Measurements from ENCODE around the gene THRA. TPM values are rescaled to one million over a fixed set of nuclear protein-coding genes. Genes with fewer than 3 reads are reported as not detected.

Gene THRA
- total and polyA plus RNA-seq, 2 donors, result 9.9 to 14.3 TPM

Other genes starting within 250 kb of the THRA start
- 31.5 TPM for gene IKZF3, start 198.7 kb upstream of the THRA start, total RNA-seq
- 23.9 TPM for gene IKZF3, start 198.7 kb upstream of the THRA start, polyA plus RNA-seq
- not detected for gene ZPBP2, start 194.8 kb upstream of the THRA start, total RNA-seq
- gene ZPBP2, start 194.8 kb upstream of the THRA start, polyA plus RNA-seq, result 0.11 TPM
- 13.2 TPM for gene GSDMB, start 144.3 kb upstream of the THRA start, total RNA-seq
- 122 TPM for gene GSDMB, start 144.3 kb upstream of the THRA start, polyA plus RNA-seq
- gene ORMDL3, start 135.4 kb upstream of the THRA start, total RNA-seq, result 170 TPM
- gene ORMDL3, start 135.4 kb upstream of the THRA start, polyA plus RNA-seq, result 67.6 TPM
- not detected for gene LRRC3C, start 135.2 kb upstream of the THRA start, total RNA-seq
- gene LRRC3C, start 135.2 kb upstream of the THRA start, polyA plus RNA-seq, result 0.05 TPM
- gene GSDMA, start 100.0 kb upstream of the THRA start, total RNA-seq, result 0.57 TPM
- 1.7 TPM for gene GSDMA, start 100.0 kb upstream of the THRA start, polyA plus RNA-seq
- 71.8 TPM for gene PSMD3, start 82.2 kb upstream of the THRA start, total RNA-seq
- 48.1 TPM for gene PSMD3, start 82.2 kb upstream of the THRA start, polyA plus RNA-seq
- 0.09 TPM for gene CSF3, start 47.5 kb upstream of the THRA start, total RNA-seq
- gene CSF3, start 47.5 kb upstream of the THRA start, polyA plus RNA-seq, result 1.3 TPM
- gene MED24, start 8.6 kb upstream of the THRA start, total RNA-seq, result 22.2 TPM
- gene MED24, start 8.6 kb upstream of the THRA start, polyA plus RNA-seq, result 49.5 TPM
- 0.85 TPM for gene NR1D1, start 37.6 kb downstream of the THRA start, total RNA-seq
- gene NR1D1, start 37.6 kb downstream of the THRA start, polyA plus RNA-seq, result 3.2 TPM
- 77.7 TPM for gene MSL1, start 59.0 kb downstream of the THRA start, total RNA-seq
- 126 TPM for gene MSL1, start 59.0 kb downstream of the THRA start, polyA plus RNA-seq
- 24.4 TPM for gene CASC3, start 77.6 kb downstream of the THRA start, total RNA-seq
- 38.3 TPM for gene CASC3, start 77.6 kb downstream of the THRA start, polyA plus RNA-seq
- gene RAPGEFL1, start 114.5 kb downstream of the THRA start, total RNA-seq, result 0.99 TPM
- gene RAPGEFL1, start 114.5 kb downstream of the THRA start, polyA plus RNA-seq, result 17.4 TPM
- 2.9 TPM for gene WIPF2, start 156.3 kb downstream of the THRA start, total RNA-seq
- 9.9 TPM for gene WIPF2, start 156.3 kb downstream of the THRA start, polyA plus RNA-seq
- 24.5 TPM for gene CDC6, start 224.9 kb downstream of the THRA start, total RNA-seq
- gene CDC6, start 224.9 kb downstream of the THRA start, polyA plus RNA-seq, result 1.3 TPM
- 5.8 TPM for gene RARA, start 246.2 kb downstream of the THRA start, total RNA-seq
- gene RARA, start 246.2 kb downstream of the THRA start, polyA plus RNA-seq, result 17.1 TPM